ENCODE measurements around the gene THAP6.
"Not testable (repeated sequence)": the region's sequence is repeated elsewhere in the genome, so short reads cannot be mapped to it uniquely, and the experiment has no call there.

DNA sequence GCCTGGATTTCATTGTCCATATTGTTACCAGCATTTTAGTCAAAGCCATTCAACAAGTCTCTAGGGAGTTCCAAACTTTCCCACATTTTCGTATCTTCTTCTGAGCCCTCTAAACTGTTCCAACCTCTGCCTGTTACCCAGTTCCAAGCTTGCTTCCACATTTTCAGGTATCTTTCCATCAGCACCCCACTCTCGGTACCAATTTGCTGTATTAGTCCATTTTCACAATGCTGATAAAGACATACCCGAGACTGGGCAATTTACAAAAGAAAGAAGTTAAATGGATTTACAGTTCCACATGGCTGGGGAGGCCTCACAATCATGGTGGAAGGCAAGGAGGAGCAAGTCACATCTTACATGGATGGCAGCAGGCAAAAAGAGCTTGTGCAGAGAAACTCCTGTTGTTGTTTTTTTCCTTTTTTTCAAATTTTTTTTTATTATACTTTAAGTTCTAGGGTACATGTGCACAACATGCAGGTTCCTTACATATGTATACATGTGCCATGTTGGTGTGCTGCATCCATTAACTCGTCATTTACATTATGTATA, 19.1 kb downstream of the THAP6 start:
- TF ChIP-seq EZH2 (IDR thresholded peaks at IDR 0.05; ENCODE audit: borderline replicate concordance); EZH2phosphoT487 (IDR thresholded peaks at IDR 0.05; ENCODE audit: low read depth, severe bottlenecking, unreplicated experiment): not testable (repeated sequence)
- TF ChIP-seq, protein P1, sequence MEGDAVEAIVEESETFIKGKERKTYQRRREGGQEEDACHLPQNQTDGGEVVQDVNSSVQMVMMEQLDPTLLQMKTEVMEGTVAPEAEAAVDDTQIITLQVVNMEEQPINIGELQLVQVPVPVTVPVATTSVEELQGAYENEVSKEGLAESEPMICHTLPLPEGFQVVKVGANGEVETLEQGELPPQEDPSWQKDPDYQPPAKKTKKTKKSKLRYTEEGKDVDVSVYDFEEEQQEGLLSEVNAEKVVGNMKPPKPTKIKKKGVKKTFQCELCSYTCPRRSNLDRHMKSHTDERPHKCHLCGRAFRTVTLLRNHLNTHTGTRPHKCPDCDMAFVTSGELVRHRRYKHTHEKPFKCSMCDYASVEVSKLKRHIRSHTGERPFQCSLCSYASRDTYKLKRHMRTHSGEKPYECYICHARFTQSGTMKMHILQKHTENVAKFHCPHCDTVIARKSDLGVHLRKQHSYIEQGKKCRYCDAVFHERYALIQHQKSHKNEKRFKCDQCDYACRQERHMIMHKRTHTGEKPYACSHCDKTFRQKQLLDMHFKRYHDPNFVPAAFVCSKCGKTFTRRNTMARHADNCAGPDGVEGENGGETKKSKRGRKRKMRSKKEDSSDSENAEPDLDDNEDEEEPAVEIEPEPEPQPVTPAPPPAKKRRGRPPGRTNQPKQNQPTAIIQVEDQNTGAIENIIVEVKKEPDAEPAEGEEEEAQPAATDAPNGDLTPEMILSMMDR (IDR thresholded peaks at IDR 0.05; ENCODE audit: poor library complexity), result not testable (repeated sequence)

All from hepatocyte (in vitro differentiated cells).